Mammary epithelial cell (primary cell): ENCODE data around the gene SERPINB4.

Experiments used
- CTCF ChIP-seq, 2 donors: IDR thresholded peaks in 1 of 2; conservative IDR thresholded peaks in 1 of 2; 2 replicates each; pipeline ENCODE4 v1.5.1; 2011 to 2012; ENCODE audit warnings: inconsistent platforms in 2 of 2, low read length in 2 of 2, mild to moderate bottlenecking in 2 of 2, control low read depth in 1 of 2, low read depth in 1 of 2; ENCODE audit not compliant: insufficient read depth in 1 of 2; ENCODE audit errors: extremely low read depth in 1 of 2
- EZH2 ChIP-seq: IDR thresholded peaks from 2 replicates; pipeline ENCODE4 v1.6.1; 2012; ENCODE audit warnings: low read length, inconsistent platforms, borderline replicate concordance

DNA sequence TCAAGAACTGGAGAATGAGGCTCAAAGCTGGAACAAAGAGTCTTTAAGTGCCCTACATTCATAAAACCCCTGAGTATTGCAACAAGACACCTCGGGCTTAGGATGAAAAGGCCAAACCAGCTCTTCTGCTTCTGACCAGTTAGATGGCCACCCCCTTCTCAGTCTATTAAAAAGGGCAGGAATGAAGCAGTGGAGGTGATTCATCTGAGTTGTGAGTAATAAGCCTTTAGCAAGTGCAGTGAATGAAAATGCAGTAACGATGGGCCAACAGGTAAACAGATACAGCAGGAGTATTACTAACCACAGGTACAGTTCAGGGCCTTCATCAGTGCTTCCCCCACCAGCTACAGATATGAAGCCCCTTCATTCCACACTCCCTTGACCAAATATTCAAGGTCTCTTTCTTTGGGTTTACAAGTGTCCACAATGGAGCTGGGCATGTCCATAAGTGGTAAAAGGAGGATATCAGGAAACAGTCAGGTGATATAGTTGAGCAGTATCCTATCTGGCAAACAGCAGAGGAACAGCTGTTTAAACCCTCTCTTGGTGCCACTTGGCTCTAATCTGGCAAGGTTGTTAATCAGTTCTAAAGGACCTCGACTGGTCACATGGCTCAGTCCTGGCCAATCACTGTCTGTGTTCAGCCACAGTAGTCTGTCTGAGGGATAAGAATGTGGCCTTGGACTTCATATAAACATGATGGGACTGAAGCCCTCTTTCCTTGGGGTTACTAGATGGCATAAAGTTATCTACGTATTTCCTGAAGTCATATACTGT is 39.1 kb downstream of the SERPINB4 start:
- TF ChIP-seq CTCF (conservative IDR thresholded peaks at IDR 0.05 in 1 of 2, IDR thresholded peaks at IDR 0.05 in 1 of 2; ENCODE audit: extremely low read depth in 1 of 2, insufficient read depth in 1 of 2, low read depth in 1 of 2, low read length in 2 of 2) (no peak), EZH2 (no peak)
